B cell (primary cell): ENCODE measurements around the gene ACBD4.

Experiments
- CTCF ChIP-seq: fragments of 200-600 bp; IDR thresholded peaks from one replicate; pipeline ENCODE4 v1.8.0; 2022; ENCODE audit warnings: antibody characterized with exemption, mild to moderate bottlenecking
- EZH2 ChIP-seq: IDR thresholded peaks from 2 replicates; pipeline ENCODE4 v1.6.1; 2012; ENCODE audit warnings: borderline replicate concordance, low read depth, mild to moderate bottlenecking, moderate library complexity, low read length; ENCODE audit not compliant: insufficient read depth, poor library complexity, severe bottlenecking

- TF ChIP-seq CTCF (no peak), EZH2 (no peak)
These were observed 1.5 kb downstream of the ACBD4 start for GRCh38 chr17:45136846-45137560.
